ENCODE results near the gene EMCN.
"Not testable (repeated sequence)": the region's sequence is repeated elsewhere in the genome, so short reads cannot be mapped to it uniquely, and the experiment has no call there.

The EMCN gene

DNA sequence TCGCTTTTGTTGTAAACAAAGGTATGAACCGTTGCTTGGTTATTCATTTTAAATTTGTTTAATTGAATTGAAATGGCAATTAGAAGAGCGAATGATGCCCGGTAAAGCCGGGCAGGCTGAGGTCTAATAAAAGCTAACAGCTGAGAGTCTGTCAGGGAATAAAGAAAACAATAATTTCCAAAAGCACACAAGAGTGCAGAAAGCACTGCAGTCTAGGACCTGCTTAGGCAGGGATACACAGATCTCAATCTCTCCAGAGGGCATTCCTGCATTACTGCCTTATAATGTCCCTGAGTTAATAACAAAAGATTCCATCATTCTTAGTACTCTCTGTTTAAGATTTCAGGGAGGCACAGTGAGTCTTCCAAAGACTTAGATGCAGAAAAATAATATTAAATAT lies 27.6 kb upstream of the EMCN start:
- no peak for DNase-seq (ENCODE audit: low read depth)
- TF ChIP-seq, protein P1, sequence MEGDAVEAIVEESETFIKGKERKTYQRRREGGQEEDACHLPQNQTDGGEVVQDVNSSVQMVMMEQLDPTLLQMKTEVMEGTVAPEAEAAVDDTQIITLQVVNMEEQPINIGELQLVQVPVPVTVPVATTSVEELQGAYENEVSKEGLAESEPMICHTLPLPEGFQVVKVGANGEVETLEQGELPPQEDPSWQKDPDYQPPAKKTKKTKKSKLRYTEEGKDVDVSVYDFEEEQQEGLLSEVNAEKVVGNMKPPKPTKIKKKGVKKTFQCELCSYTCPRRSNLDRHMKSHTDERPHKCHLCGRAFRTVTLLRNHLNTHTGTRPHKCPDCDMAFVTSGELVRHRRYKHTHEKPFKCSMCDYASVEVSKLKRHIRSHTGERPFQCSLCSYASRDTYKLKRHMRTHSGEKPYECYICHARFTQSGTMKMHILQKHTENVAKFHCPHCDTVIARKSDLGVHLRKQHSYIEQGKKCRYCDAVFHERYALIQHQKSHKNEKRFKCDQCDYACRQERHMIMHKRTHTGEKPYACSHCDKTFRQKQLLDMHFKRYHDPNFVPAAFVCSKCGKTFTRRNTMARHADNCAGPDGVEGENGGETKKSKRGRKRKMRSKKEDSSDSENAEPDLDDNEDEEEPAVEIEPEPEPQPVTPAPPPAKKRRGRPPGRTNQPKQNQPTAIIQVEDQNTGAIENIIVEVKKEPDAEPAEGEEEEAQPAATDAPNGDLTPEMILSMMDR (IDR thresholded peaks at IDR 0.05; ENCODE audit: insufficient read depth, low read depth, low read length, missing control alignments), result no peak
- H3K4me3 ChIP-seq (ENCODE audit: low read depth, low read length), result no peak overlapping the region

DNA sequence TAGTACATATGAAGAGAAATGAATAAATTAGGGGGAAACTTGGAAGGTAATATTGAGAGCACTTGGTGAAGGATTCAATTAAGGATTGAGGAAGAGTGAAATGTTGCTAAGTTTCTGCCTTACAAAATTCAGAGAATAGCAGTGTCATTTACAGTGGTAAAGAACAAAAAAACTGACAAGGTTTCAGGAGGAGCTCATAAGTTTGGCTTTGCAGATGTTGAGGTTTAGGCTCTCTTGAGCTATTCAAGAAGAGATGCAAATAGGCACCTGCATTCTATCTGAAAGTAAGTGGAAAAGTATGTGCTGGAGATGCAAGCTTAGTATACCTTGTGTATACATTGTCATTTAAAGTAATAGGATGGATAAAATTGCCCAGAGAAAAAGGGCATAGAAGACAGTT lies 22.3 kb upstream of the EMCN start:
- TF ChIP-seq, protein P1 (IDR thresholded peaks at IDR 0.05; ENCODE audit: insufficient read depth, low read depth, low read length, missing control alignments), result no peak
- no peak overlapping the region for H3K4me3 ChIP-seq (ENCODE audit: low read depth, low read length)
- peak; percentile 26 for DNase-seq (ENCODE audit: low read depth)

DNA sequence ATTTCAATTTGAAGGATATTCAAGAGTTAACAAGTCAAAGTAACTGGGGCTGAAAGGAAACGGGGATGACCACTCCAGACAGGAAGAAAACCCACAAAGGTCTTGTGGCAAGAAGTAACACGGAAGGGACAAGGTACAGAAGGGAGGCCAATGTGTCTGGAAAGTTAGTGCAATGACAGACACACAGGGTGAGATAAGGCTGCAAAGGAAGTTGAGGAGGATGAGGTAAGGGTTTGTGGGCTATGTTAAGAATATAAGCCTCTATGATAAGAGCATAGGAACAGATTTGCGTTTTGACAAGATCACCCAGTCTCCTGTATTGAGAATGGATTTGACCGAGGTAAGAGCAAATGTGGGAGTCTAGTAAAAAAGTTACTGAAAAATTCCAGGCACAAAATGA lies 21.9 kb upstream of the EMCN start:
- peak; percentile 39 for DNase-seq (ENCODE audit: low read depth)
- TF ChIP-seq, protein P1 (IDR thresholded peaks at IDR 0.05; ENCODE audit: insufficient read depth, low read depth, low read length, missing control alignments), result no peak
- no peak overlapping the region for H3K4me3 ChIP-seq (ENCODE audit: low read depth, low read length)

DNA sequence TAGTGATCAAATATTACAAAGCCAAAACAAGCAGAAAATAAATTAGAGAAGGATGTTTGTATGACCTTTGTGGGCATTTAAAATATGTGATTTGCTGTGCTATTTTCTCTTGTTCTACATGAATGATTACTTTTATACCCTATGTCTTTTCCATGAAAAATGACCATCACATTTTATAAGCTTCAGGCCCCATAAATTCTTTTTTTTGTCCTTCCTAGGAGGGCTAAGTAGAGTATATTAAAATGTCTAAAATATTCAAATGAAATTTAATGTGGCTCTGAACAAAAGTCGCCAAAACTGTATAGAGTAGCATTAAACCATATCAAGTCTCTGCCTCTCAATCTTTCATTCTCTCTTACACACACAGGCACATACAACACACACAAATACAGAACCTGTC lies 15.9 kb upstream of the EMCN start:
- no peak overlapping the region for H3K4me3 ChIP-seq (ENCODE audit: low read depth, low read length)
- TF ChIP-seq, protein P1 (IDR thresholded peaks at IDR 0.05; ENCODE audit: insufficient read depth, low read depth, low read length, missing control alignments), result no peak
- no peak for DNase-seq (ENCODE audit: low read depth)

DNA sequence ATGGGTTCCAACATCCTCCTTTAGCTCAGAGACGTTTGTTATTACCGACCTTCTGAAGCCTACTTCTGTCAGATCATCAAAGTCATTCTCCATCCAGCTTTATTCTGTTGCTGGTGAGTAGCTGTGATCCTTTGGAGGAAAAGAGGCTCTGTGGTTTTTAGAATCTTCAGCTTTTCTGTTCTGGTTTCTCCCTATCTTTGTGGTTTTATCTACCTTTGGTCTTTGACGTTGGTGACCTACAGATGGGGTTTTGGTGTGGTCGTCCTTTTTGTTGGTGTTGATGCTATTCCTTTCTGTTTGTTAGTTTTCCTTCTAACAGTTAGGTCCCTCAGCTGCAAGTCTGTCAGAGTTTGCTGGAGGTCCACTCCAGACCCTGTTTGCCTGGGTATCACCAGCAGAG lies 12.3 kb upstream of the EMCN start:
- not testable (repeated sequence) for H3K4me3 ChIP-seq (ENCODE audit: low read depth, low read length); DNase-seq (ENCODE audit: low read depth)

DNA sequence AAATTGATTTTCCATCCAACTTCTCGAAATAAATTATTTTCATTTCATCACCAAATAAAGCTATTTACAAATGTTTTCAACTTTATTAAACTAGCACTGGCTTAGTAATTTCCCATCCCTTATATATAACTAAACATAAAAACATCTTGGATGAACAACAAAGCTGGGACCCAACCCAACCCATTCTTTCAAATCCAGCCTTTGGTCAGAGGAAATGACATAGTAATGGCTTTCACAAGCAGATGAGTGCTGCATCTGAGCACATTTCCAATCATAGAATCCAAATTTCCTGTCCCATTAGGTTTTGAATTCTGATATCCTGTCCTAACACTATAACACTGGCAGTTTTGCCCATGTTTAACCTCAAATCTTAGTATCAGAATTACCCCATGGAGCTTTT lies 7.9 kb upstream of the EMCN start:
- no peak overlapping the region for H3K4me3 ChIP-seq (ENCODE audit: low read depth, low read length)
- DNase-seq (ENCODE audit: low read depth), result no peak
- TF ChIP-seq, protein P1 (IDR thresholded peaks at IDR 0.05; ENCODE audit: insufficient read depth, low read depth, low read length, missing control alignments), result no peak

DNA sequence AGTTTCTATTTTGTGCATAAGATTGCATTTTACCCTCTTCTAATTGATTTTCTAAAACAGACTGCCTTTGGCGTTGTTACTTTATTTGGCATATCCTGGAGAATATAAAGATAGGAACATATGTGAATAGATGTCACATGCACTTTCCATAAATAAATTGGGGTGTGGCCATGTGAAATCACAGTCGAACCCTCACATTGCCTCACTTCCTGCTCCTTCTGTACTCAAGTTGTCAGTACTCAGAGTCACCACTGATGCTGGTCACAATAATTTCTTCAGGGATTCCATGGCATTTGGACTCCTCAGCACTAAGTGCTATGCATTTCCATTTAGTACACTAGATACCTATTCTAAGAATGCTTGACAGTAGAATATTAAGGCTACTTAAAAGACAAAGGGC lies 1.4 kb upstream of the EMCN start:
- no peak for DNase-seq (ENCODE audit: low read depth)
- TF ChIP-seq, protein P1 (IDR thresholded peaks at IDR 0.05; ENCODE audit: insufficient read depth, low read depth, low read length, missing control alignments), result no peak
- no peak overlapping the region for H3K4me3 ChIP-seq (ENCODE audit: low read depth, low read length)

DNA sequence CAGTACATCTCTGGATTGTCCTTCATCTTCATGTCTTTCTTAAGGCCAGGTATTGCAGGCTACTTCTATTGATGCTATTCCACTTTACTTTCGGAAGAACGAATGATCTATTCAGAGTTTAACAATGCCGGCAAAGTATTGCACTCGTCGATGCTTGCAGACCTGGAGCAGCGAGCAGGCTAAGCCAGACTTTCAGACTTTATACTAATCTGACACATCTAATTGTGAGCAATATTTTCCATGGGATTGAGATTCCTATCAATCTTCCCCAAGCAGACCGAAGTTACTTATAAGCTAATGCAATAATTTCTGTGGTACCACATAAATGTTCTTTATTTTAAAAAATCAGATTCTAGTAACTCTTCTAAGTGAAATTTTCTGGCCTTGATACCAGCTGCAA lies 1.6 kb downstream of the EMCN start:
- H3K4me3 ChIP-seq (ENCODE audit: low read depth, low read length), result no peak overlapping the region
- TF ChIP-seq, protein P1 (IDR thresholded peaks at IDR 0.05; ENCODE audit: insufficient read depth, low read depth, low read length, missing control alignments), result no peak
- DNase-seq (ENCODE audit: low read depth), result no peak

All from GM12865 (cell line).